ENCODE data around the gene SPAG9. TPM values are rescaled to one million over a fixed set of nuclear protein-coding genes. Genes with fewer than 3 reads are reported as not detected.
"Not testable (repeated sequence)": the region's sequence is repeated elsewhere in the genome, so short reads cannot be mapped to it uniquely, and the experiment has no call there.

SPAG9 gene
- total RNA-seq, 2 donors from 2014 or later, result 46.0 to 67.0 TPM

- no peak overlapping the region for H3K9ac ChIP-seq (ENCODE audit: low read depth in 2 of 2, low read length in 2 of 2)
- H3K27ac ChIP-seq, result no peak overlapping the region
- no peaks in the 10 kb centered on the region for H3K27me3 ChIP-seq
- no peaks in the 10 kb centered on the region for H3K36me3 ChIP-seq
- no peak for DNase-seq
- peaks cover 9% of the 10 kb centered on the region for H3K4me1 ChIP-seq
- intact Hi-C loops (cut with DNase I), result no loop called here
- TF ChIP-seq CTCF (IDR thresholded peaks at IDR 0.05), result no peak
- H3K4me3 ChIP-seq, result no peak overlapping the region
- H3K9me3 ChIP-seq, result no peaks in the 10 kb centered on the region
These were observed 32.4 kb downstream of the SPAG9 start for GRCh38 chr17:51088287-51088686.

GRCh38 chr17:51087072-51087757 is 33.5 kb downstream of the SPAG9 start:
- H3K4me3 ChIP-seq, result no peak overlapping the region
- no peaks in the 10 kb centered on the region for H3K27me3 ChIP-seq
- intact Hi-C loops (cut with DNase I), result no loop called here
- no peaks in the 10 kb centered on the region for H3K9me3 ChIP-seq
- H3K9ac ChIP-seq (ENCODE audit: low read depth in 2 of 2, low read length in 2 of 2), result no peak overlapping the region
- DNase-seq, result no peak
- no peaks in the 10 kb centered on the region for H3K36me3 ChIP-seq
- H3K27ac ChIP-seq, result no peak overlapping the region
- H3K4me1 ChIP-seq, result peaks cover 3% of the 10 kb centered on the region
- no peak for TF ChIP-seq CTCF (IDR thresholded peaks at IDR 0.05)

- no peak overlapping the region for H3K27ac ChIP-seq
- no peaks in the 10 kb centered on the region for H3K4me1 ChIP-seq
- H3K36me3 ChIP-seq, result no peaks in the 10 kb centered on the region
- DNase-seq, result no peak
- no peaks in the 10 kb centered on the region for H3K9me3 ChIP-seq
- no peak overlapping the region for H3K4me3 ChIP-seq
- intact Hi-C loops (cut with DNase I), result no loop called here
- H3K27me3 ChIP-seq, result no peaks in the 10 kb centered on the region
- no peak for TF ChIP-seq CTCF (IDR thresholded peaks at IDR 0.05)
- no peak overlapping the region for H3K9ac ChIP-seq (ENCODE audit: low read depth in 2 of 2, low read length in 2 of 2)
These were observed 35.4 kb downstream of the SPAG9 start for GRCh38 chr17:51085150-51085805.

- H3K9me3 ChIP-seq, result no peaks in the 10 kb centered on the region
- H3K27me3 ChIP-seq, result no peaks in the 10 kb centered on the region
- no peak overlapping the region for H3K9ac ChIP-seq (ENCODE audit: low read depth in 2 of 2, low read length in 2 of 2)
- no peak for TF ChIP-seq CTCF (IDR thresholded peaks at IDR 0.05)
- no peak overlapping the region for H3K4me3 ChIP-seq
- intact Hi-C loops (cut with DNase I), result no loop called here
- H3K4me1 ChIP-seq, result no peaks in the 10 kb centered on the region
- H3K27ac ChIP-seq, result no peak overlapping the region
- no peak for DNase-seq
- H3K36me3 ChIP-seq, result no peaks in the 10 kb centered on the region
These were observed 36.7 kb downstream of the SPAG9 start for GRCh38 chr17:51083981-51084380.

GRCh38 chr17:51083364-51083763 is 37.3 kb downstream of the SPAG9 start:
- H3K9me3 ChIP-seq; intact Hi-C loops (cut with DNase I); H3K27ac ChIP-seq; H3K9ac ChIP-seq (ENCODE audit: low read depth in 2 of 2, low read length in 2 of 2); H3K36me3 ChIP-seq; H3K4me1 ChIP-seq; H3K4me3 ChIP-seq; DNase-seq; H3K27me3 ChIP-seq: not testable (repeated sequence)

GRCh38 chr17:51079049-51079448 is 41.6 kb downstream of the SPAG9 start:
- Histone ChIP-seq H3K4me3 (no peak overlapping the region), H3K36me3 (peaks cover 5% of the 10 kb centered on the region), H3K27me3 (no peaks in the 10 kb centered on the region), H3K4me1 (no peaks in the 10 kb centered on the region), H3K27ac (no peak overlapping the region), H3K9me3 (no peaks in the 10 kb centered on the region), H3K9ac (ENCODE audit: low read depth in 2 of 2, low read length in 2 of 2) (no peak overlapping the region)
- intact Hi-C loops (cut with DNase I), result no loop called here
- DNase-seq, result no peak
- TF ChIP-seq CTCF (IDR thresholded peaks at IDR 0.05), result no peak

Data from colonic mucosa (tissue), 4 donors.